GM12872 (cell line): Measurements from ENCODE around the gene CSN1S1.

Source experiments
- TF ChIP-seq, protein P1 (sequence below): IDR thresholded peaks from 3 replicates; pipeline ENCODE4 v1.5.1; 2011; ENCODE audit warnings: low read depth, mild to moderate bottlenecking, low read length, moderate library complexity; ENCODE audit not compliant: insufficient read depth

CSN1S1 gene

DNA sequence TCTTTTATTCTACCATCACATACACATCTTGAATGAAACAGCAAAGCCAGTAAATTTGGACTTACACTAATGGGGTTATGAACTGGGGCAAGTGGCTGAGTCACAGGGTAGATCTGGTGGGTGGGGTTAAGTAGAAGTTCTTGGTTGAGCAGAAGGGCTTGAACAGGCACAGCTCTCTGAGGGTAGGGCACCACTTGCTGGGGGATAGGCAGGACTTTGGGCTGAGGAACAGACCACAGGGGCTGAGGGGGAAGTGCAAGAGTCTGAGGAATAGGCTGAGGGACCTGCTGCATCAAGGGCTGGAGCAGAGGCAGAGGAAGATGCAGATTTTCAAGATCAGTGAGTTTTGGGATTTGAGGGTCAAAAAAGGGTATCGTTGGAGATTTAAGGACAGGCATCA is 26.3 kb downstream of the CSN1S1 start:
- TF ChIP-seq, protein P1, sequence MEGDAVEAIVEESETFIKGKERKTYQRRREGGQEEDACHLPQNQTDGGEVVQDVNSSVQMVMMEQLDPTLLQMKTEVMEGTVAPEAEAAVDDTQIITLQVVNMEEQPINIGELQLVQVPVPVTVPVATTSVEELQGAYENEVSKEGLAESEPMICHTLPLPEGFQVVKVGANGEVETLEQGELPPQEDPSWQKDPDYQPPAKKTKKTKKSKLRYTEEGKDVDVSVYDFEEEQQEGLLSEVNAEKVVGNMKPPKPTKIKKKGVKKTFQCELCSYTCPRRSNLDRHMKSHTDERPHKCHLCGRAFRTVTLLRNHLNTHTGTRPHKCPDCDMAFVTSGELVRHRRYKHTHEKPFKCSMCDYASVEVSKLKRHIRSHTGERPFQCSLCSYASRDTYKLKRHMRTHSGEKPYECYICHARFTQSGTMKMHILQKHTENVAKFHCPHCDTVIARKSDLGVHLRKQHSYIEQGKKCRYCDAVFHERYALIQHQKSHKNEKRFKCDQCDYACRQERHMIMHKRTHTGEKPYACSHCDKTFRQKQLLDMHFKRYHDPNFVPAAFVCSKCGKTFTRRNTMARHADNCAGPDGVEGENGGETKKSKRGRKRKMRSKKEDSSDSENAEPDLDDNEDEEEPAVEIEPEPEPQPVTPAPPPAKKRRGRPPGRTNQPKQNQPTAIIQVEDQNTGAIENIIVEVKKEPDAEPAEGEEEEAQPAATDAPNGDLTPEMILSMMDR: no peak

DNA sequence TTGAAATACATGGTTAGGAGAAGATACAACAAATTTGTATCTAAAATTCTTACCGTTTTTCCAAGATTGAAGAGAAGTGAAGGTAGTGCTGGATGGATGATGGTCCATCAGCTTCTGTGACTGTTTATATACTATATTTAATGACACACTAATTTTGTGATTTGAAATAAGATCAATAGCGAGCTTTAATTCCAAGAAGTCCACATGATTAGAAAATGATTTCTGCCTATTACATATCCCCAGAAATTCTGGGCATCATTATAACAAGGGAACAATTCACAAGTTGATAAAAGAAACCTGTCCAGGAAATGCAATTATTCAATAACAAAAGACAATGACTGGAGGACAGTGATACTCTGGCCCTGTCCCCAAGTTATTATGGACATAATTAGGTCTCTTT is 34.8 kb downstream of the CSN1S1 start, which contains the start of gene CSN2:
Gene CSN2, minus strand, starts transcription at position 101 of the 400 bp plus-strand sequence. CDS start 4,733 bp downstream, outside the sequence.
- TF ChIP-seq, protein P1: no peak

DNA sequence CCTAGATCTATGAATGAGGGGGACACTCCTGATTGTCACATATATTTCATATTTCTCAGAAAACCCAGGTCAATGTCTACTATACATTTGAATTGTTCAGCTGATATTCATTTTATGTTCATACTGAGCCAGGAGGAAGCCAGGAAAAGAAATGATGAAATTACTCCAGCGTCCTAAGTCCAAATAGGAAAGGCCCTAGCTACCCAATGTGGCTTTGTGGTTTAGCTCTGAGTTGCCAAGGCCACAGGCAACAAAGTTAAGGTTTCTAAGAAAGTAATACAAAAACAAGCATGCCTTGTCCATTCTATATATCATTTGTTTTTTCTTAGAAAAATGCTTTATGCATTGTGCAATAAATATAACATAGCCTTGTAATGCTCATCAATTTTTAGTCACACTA is 39.2 kb downstream of the CSN1S1 start:
- TF ChIP-seq, protein P1: no peak

DNA sequence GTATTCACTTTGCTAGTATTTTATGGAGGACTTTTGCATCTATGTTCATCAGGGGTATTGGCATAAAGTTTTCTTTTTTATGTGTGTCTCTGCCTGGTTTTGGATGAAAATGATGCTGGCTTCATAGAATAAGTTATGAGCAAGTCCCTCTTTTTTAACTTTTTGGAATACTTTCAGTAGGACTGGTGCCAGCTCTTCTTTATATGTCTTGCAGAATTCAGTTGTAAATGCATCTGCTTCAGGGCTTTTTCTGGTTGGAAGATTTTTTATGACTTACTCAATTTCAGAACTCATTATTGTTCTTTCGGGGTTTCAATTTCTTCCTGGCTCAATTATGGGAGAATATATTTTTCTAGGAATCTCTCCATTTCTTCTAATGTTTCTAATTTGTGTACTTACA is 43.8 kb downstream of the CSN1S1 start:
- TF ChIP-seq, protein P1: no peak

DNA sequence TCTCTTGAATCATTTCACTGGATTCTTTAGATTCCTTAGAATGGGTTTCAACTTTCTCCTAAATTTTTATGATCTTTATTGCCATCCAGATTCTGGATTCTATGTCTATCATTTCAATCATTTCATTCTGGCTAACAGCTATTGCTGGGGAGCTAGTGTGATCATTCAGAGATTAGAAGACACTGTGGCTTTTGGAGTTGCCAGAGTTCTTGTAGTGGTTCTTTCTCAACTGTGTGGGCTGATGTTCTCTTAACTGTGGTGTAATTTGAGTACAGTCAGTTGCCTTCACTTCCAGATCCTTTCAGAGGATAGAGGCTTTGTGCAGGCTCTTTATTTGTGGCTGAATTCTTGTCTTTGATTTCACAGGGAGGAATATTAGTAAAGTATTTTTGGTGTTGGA is 46.7 kb downstream of the CSN1S1 start:
- TF ChIP-seq, protein P1: no peak

DNA sequence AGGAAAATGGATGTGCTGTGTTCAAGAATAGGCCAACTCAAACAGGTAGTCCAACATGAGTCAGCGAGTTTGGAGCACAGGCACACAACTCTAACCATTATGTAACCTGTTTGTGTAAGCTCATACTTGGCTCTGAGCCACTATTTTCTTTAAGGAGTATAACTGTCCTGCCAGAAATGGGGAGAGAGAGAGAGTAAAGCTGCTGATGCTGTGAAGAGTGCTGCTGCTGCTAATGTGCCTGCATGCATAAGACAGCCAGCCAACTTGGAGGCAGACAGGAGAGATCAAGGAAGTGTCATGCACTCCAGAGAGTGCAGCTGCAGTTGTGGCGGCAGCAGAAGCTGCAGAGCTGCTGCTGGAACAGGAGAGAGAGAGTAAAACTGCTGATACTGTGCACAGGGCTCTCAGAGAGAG is 53.2 kb downstream of the CSN1S1 start:
- TF ChIP-seq, protein P1: no peak

DNA sequence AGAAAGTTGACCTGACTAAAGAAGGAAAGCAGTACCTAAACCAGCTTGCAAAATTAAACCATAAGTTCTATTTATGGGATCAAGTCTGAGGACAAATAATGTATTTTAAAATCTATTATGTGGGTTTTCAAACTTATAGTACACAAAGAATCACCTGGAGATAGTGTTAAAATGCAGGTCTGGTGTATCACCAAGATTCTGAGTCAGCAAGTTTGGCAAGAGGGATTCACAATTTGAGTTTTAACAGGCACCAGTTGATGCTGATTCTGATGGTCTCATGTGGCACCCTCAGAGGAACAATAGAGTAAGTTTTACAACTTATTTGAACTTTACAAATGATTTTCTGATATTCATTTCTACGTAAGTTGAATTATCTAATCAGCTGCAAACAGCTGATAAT is 55.8 kb downstream of the CSN1S1 start:
- TF ChIP-seq, protein P1: no peak
